ENCODE results near the gene RGMB.

The RGMB gene

GRCh38 chr5:98755406-98755805, 18.1 kb upstream of the RGMB start:
- H3K9me3 Mint-ChIP-seq = no peaks in the 10 kb centered on the region
- no peak overlapping the region for H3K4me3 Mint-ChIP-seq
- H3K27ac Mint-ChIP-seq = no peak overlapping the region
- no peaks in the 10 kb centered on the region for H3K36me3 Mint-ChIP-seq
- no peaks in the 10 kb centered on the region for H3K27me3 Mint-ChIP-seq
- H3K4me1 Mint-ChIP-seq = no peaks in the 10 kb centered on the region

- no peak overlapping the region for H3K4me3 Mint-ChIP-seq
- H3K4me1 Mint-ChIP-seq = no peaks in the 10 kb centered on the region
- no peak overlapping the region for H3K27ac Mint-ChIP-seq
- H3K36me3 Mint-ChIP-seq = no peaks in the 10 kb centered on the region
- no peaks in the 10 kb centered on the region for H3K9me3 Mint-ChIP-seq
- peaks cover 3% of the 10 kb centered on the region for H3K27me3 Mint-ChIP-seq
Measured at GRCh38 chr5:98757978-98758377, 15.5 kb upstream of the RGMB start.

- Mint-ChIP-seq H3K9me3 (no peaks in the 10 kb centered on the region), H3K36me3 (no peaks in the 10 kb centered on the region), H3K4me3 (no peak overlapping the region), H3K27ac (no peak overlapping the region), H3K27me3 (peaks cover 19% of the 10 kb centered on the region), H3K4me1 (peaks cover 3% of the 10 kb centered on the region)
Measured at GRCh38 chr5:98763001-98763630, 10.3 kb upstream of the RGMB start.

- H3K27ac Mint-ChIP-seq = no peak overlapping the region
- no peak overlapping the region for H3K4me3 Mint-ChIP-seq
- no peaks in the 10 kb centered on the region for H3K36me3 Mint-ChIP-seq
- H3K9me3 Mint-ChIP-seq = no peaks in the 10 kb centered on the region
- peaks cover 22% of the 10 kb centered on the region for H3K27me3 Mint-ChIP-seq
- peaks cover 12% of the 10 kb centered on the region for H3K4me1 Mint-ChIP-seq
Measured at GRCh38 chr5:98765815-98766214, 7.6 kb upstream of the RGMB start.

- H3K27me3 Mint-ChIP-seq = peaks cover 19% of the 10 kb centered on the region
- H3K4me3 Mint-ChIP-seq = no peak overlapping the region
- H3K27ac Mint-ChIP-seq = no peak overlapping the region
- H3K36me3 Mint-ChIP-seq = no peaks in the 10 kb centered on the region
- H3K9me3 Mint-ChIP-seq = no peaks in the 10 kb centered on the region
- H3K4me1 Mint-ChIP-seq = peaks cover 26% of the 10 kb centered on the region
Measured at GRCh38 chr5:98767581-98767980, 5.9 kb upstream of the RGMB start.

- H3K27me3 Mint-ChIP-seq = peaks cover 17% of the 10 kb centered on the region
- H3K4me3 Mint-ChIP-seq = peak overlapping the region; percentile 97
- H3K27ac Mint-ChIP-seq = no peak overlapping the region
- no peaks in the 10 kb centered on the region for H3K36me3 Mint-ChIP-seq
- H3K4me1 Mint-ChIP-seq = peaks cover 34% of the 10 kb centered on the region
- H3K9me3 Mint-ChIP-seq = no peaks in the 10 kb centered on the region
Measured at GRCh38 chr5:98768160-98768959, 5.1 kb upstream of the RGMB start.

- no peaks in the 10 kb centered on the region for H3K36me3 Mint-ChIP-seq
- H3K4me3 Mint-ChIP-seq = peak overlapping the region; percentile 97
- H3K27me3 Mint-ChIP-seq = peaks cover 14% of the 10 kb centered on the region
- H3K27ac Mint-ChIP-seq = no peak overlapping the region
- peaks cover 34% of the 10 kb centered on the region for H3K4me1 Mint-ChIP-seq
- H3K9me3 Mint-ChIP-seq = no peaks in the 10 kb centered on the region
Measured at GRCh38 chr5:98768960-98769209, 4.6 kb upstream of the RGMB start.

- no peaks in the 10 kb centered on the region for H3K36me3 Mint-ChIP-seq
- peak overlapping the region; percentile 97 for H3K4me3 Mint-ChIP-seq
- peaks cover 35% of the 10 kb centered on the region for H3K4me1 Mint-ChIP-seq
- H3K9me3 Mint-ChIP-seq = no peaks in the 10 kb centered on the region
- peak overlapping the region; percentile 51 for H3K27ac Mint-ChIP-seq
- peaks cover 10% of the 10 kb centered on the region for H3K27me3 Mint-ChIP-seq
Measured at GRCh38 chr5:98769210-98769958, 4.1 kb upstream of the RGMB start.

- Mint-ChIP-seq H3K4me1 (peaks cover 40% of the 10 kb centered on the region), H3K9me3 (no peaks in the 10 kb centered on the region), H3K27me3 (peaks cover 7% of the 10 kb centered on the region), H3K4me3 (peak overlapping the region; percentile 97), H3K36me3 (no peaks in the 10 kb centered on the region), H3K27ac (peak overlapping the region; percentile 65)
Measured at GRCh38 chr5:98769959-98770208, 3.6 kb upstream of the RGMB start.

- Mint-ChIP-seq H3K27me3 (peaks cover 7% of the 10 kb centered on the region), H3K4me3 (peak overlapping the region; percentile 97), H3K4me1 (peaks cover 45% of the 10 kb centered on the region), H3K9me3 (no peaks in the 10 kb centered on the region), H3K36me3 (no peaks in the 10 kb centered on the region), H3K27ac (peak overlapping the region; percentile 73)
Measured at GRCh38 chr5:98770209-98770910, 3.1 kb upstream of the RGMB start.

- peaks cover 51% of the 10 kb centered on the region for H3K4me1 Mint-ChIP-seq
- H3K9me3 Mint-ChIP-seq = no peaks in the 10 kb centered on the region
- no peaks in the 10 kb centered on the region for H3K36me3 Mint-ChIP-seq
- H3K27me3 Mint-ChIP-seq = peaks cover 7% of the 10 kb centered on the region
- peak overlapping the region; percentile 83 for H3K27ac Mint-ChIP-seq
- peak overlapping the region; percentile 97 for H3K4me3 Mint-ChIP-seq
Measured at GRCh38 chr5:98770911-98771322, 2.5 kb upstream of the RGMB start.

- Mint-ChIP-seq H3K9me3 (no peaks in the 10 kb centered on the region), H3K36me3 (peaks cover 1% of the 10 kb centered on the region), H3K27me3 (peaks cover 7% of the 10 kb centered on the region), H3K4me3 (peak overlapping the region; percentile 98), H3K4me1 (peaks cover 57% of the 10 kb centered on the region), H3K27ac (peak overlapping the region; percentile 83)
Measured at GRCh38 chr5:98771382-98772109, 1.9 kb upstream of the RGMB start.

- H3K27ac Mint-ChIP-seq = peak overlapping the region; percentile 83
- peaks cover 65% of the 10 kb centered on the region for H3K4me1 Mint-ChIP-seq
- H3K27me3 Mint-ChIP-seq = peaks cover 4% of the 10 kb centered on the region
- H3K4me3 Mint-ChIP-seq = peak overlapping the region; percentile 98
- H3K9me3 Mint-ChIP-seq = no peaks in the 10 kb centered on the region
- H3K36me3 Mint-ChIP-seq = peaks cover 3% of the 10 kb centered on the region
Measured at GRCh38 chr5:98772415-98773213, 849 bp upstream of the RGMB start.

GRCh38 chr5:98773214-98773463, 324 bp upstream of the RGMB start:
- peaks cover 64% of the 10 kb centered on the region for H3K4me1 Mint-ChIP-seq

More at GRCh38 chr5:98773214-98773463, 324 bp upstream of the RGMB start:
- Mint-ChIP-seq H3K4me3 (peak overlapping the region; percentile 98), H3K27me3 (peaks cover 4% of the 10 kb centered on the region), H3K9me3 (no peaks in the 10 kb centered on the region), H3K36me3 (peaks cover 3% of the 10 kb centered on the region), H3K27ac (peak overlapping the region; percentile 83)

All from activated naive CD4-positive, alpha-beta T cell treated with anti-CD3 and anti-CD28 coated beads, Interleukin-2, amount 50 U/mL, for 24 hours (primary cell).